Measurements from ENCODE around the gene HAUS7.

The HAUS7 gene

GRCh38 chrX:153400146-153401132 is 69.9 kb downstream of the HAUS7 start (continued):
- TF ChIP-seq ZFP3 (tag by site-specific recombination; IDR thresholded peaks at IDR 0.05; ENCODE audit: low read depth) (no peak), ZIC2 (tag by site-specific recombination; IDR thresholded peaks at IDR 0.05) (peak; percentile 46), ZSCAN23 (tag by site-specific recombination; IDR thresholded peaks at IDR 0.05) (no peak), ZNF510 (tag by site-specific recombination; IDR thresholded peaks at IDR 0.05; ENCODE audit: insufficient replicate concordance) (no peak), ZNF266 (tag by site-specific recombination; IDR thresholded peaks at IDR 0.05; ENCODE audit: low read depth) (no peak), ZBTB8A (tag by site-specific recombination; IDR thresholded peaks at IDR 0.05) (no peak), ZNF660 (tag by site-specific recombination; IDR thresholded peaks at IDR 0.05) (no peak), ZFP69B (tag by site-specific recombination; IDR thresholded peaks at IDR 0.05) (no peak)

- ChIA-PET POLR2A (no interaction called here), CTCF (interaction anchor here (0.5 to 1.2 kb wide), 11 partner anchors 11 to 272 kb away, joined by 3 to 8 read pairs (median 3); no protein-coding TSS in a partner anchor)
- no peaks in the 10 kb centered on the region for H3K9me3 ChIP-seq (ENCODE audit: control insufficient read depth, insufficient read depth, low read depth, low read length)
- H3K27ac ChIP-seq (ENCODE audit: extremely low read depth, low read depth, low read length): no peak overlapping the region
- no peaks in the 10 kb centered on the region for H3K4me1 ChIP-seq (ENCODE audit: control insufficient read depth, insufficient read depth, low read length)
- no peak overlapping the region for H3K4me3 ChIP-seq (ENCODE audit: low read depth, low read length)
- H3K36me3 ChIP-seq (ENCODE audit: control insufficient read depth in 2 of 2, insufficient read depth in 1 of 2, low read length in 2 of 2): no peaks in the 10 kb centered on the region
- TF ChIP-seq ZNF791 (tag by site-specific recombination; IDR thresholded peaks at IDR 0.05): no peak
- TF ChIP-seq KLF9 (tag by site-specific recombination; IDR thresholded peaks at IDR 0.05; ENCODE audit: low read depth): no peak
- no peak for TF ChIP-seq PRDM10 (tag by site-specific recombination; IDR thresholded peaks at IDR 0.05)
- peak; percentile 52; the same call in 1 of the 2 replicates for TF ChIP-seq ZEB2 (tag by site-specific recombination; IDR thresholded peaks at IDR 0.05)
- no peak for TF ChIP-seq ZNF23 (tag by site-specific recombination; IDR thresholded peaks at IDR 0.05; ENCODE audit: borderline replicate concordance)
- TF ChIP-seq TCF7L2 (IDR thresholded peaks at IDR 0.05; ENCODE audit: borderline replicate concordance, low read depth, low read length): no peak
- no peak for TF ChIP-seq AEBP2 (tag by site-specific recombination; IDR thresholded peaks at IDR 0.05; ENCODE audit: borderline replicate concordance)
- TF ChIP-seq SCRT2 (tag by site-specific recombination; IDR thresholded peaks at IDR 0.05): peak; percentile 84
- peak; percentile 91 for TF ChIP-seq SCRT1 (tag by site-specific recombination; IDR thresholded peaks at IDR 0.05; ENCODE audit: borderline replicate concordance)
- TF ChIP-seq ZNF654 (tag by site-specific recombination; IDR thresholded peaks at IDR 0.05; ENCODE audit: low read depth): no peak
- TF ChIP-seq ZIC2 (tag by site-specific recombination; IDR thresholded peaks at IDR 0.05): no peak
- TF ChIP-seq IKZF3 (tag by site-specific recombination; IDR thresholded peaks at IDR 0.05): no peak
- TF ChIP-seq ZNF354C (tag by site-specific recombination; IDR thresholded peaks at IDR 0.05; ENCODE audit: borderline replicate concordance, low read depth): no peak
- no peak for TF ChIP-seq PBX3 (CRISPR knock-in tag; IDR thresholded peaks at IDR 0.05)
These were observed 72.0 kb downstream of the HAUS7 start for GRCh38 chrX:153398275-153398960.

Data from HEK293 (cell line).